ENCODE data around the gene ZFAND3.

- TF ChIP-seq CTCF (conservative IDR thresholded peaks at IDR 0.05; ENCODE audit: low read depth, low read length) (no peak), EZH2 (IDR thresholded peaks at IDR 0.05; ENCODE audit: low read length, unreplicated experiment) (no peak)
Observed at GRCh38 chr6:38146734-38147027, 327.2 kb downstream of the ZFAND3 start.

All from PC-3 (cell line).